Limb (tissue), 2 donors: ENCODE results near the gene SLU7.
A peak's percentile ranks its signal among the peaks of the same experiment; 100 is the strongest.

Source experiments
- DNase-seq, 2 donors: peaks; one replicate each; pipeline ENCODE4 v3.0.0-alpha.2; 2016; ENCODE audit errors: extremely low spot score in 2 of 2

SLU7 gene

DNA sequence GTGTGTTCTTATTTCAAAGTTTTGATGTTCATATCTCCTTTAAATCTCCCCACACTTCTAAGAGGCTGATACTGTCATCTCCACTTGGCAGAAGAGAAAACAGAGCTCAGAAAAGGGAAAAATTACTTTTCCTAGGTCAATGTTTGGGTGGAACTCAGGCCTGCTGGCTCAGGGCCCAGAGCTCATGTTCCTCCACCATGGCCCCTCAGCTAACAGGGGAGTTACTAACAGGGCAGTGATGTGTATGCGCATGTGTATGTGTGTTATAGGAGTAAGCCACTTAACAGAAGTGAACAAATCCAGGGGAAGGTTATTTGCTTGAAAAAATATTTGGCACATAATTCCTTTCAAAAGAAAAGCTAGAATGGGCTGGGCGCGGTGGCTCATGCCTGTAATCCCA, 51.0 kb downstream of the SLU7 start:
- DNase-seq, result no peak

DNA sequence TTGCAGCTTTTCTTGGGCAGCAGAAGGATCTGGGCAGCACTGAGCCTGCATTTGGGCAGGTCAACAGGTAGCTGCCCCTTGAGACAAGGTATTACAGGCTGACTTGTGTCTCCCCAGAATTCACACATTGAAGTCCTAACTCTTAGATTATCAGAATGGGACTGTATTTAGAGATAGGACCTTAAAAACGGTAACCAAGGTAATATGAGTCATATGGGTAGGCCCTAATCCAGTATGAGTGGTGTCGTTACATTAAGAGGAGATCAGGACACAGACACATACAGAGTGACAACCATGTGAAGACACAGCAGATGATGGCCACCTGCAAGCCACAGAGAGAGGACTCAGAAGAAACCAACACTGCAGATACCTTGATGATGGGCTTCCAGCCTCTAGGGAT, 51.6 kb downstream of the SLU7 start:
- no peak for DNase-seq

DNA sequence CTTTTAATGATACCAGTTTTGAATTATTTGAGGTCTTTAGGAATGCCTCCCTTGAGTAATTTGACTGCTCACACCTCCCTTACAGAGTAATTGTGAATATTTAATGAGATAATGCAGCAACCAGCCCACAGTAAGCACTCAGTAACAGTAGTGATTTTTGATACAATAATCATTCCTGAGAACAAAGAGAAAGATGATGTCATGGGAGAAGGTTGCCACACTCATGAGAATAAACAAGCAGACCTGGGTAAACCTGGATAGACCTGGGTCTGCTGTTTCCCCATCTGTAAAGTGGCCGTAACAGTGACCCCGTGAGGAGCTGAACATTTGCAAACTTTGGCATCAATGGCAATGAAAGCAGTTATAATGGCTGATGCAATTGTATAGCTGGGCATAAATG, 52.7 kb downstream of the SLU7 start:
- DNase-seq, result no peak

DNA sequence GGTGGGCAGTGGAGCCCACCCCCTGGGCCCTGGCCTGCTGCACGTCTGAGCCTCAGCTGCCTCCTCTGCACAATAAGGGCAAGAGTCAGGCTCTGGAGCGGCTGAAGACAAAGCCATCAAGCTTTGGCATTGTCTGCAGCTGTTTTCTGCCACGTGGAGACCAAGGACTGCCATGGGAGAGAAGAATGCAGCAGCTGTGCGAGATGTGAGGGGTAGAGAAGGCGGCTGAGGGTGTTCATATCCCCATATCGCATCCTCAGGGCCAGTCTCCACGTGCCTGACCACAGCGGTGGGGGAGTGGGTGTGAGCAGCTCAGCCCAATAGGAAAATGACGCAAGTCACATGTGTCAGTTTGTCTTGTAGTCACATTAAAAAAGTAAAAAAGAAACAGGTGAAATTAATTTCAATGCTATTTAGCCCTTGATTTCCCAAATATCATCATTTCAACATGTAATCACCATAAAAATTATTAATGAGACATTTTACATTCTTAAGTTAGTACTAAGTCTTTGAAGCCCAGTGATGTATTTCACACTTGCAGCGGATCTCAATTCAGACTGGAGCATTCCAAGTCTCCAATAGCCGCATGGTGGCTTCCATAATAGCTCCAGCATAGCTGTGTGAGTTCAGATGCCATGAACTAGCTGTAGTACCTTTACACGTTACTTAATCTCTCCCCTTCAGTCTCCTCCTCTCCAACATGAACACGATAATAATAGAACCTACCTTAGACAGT, 55.1 kb downstream of the SLU7 start:
- peak; percentile 66 to 71 for DNase-seq

DNA sequence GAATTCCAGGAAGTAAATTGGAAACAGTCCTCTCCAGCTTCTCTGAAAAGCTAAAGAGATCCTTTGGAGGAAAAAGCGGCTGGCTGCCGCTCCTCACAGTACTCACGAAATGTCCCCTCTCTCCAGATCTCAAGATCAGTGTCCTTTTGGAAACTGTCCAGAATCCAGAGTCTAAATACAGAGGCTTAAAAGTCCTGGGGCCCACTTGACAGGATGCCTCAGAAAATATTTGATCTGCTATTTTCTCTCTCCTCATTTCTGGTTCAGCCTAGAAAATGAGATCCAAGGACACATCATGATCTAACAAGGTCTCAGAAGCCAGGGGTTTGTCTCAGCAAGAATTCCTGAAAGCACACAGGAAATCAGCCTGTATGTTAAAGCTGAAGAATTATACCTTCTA, 55.7 kb downstream of the SLU7 start:
- peak in 1 of 2 donors; percentile 80 for DNase-seq

DNA sequence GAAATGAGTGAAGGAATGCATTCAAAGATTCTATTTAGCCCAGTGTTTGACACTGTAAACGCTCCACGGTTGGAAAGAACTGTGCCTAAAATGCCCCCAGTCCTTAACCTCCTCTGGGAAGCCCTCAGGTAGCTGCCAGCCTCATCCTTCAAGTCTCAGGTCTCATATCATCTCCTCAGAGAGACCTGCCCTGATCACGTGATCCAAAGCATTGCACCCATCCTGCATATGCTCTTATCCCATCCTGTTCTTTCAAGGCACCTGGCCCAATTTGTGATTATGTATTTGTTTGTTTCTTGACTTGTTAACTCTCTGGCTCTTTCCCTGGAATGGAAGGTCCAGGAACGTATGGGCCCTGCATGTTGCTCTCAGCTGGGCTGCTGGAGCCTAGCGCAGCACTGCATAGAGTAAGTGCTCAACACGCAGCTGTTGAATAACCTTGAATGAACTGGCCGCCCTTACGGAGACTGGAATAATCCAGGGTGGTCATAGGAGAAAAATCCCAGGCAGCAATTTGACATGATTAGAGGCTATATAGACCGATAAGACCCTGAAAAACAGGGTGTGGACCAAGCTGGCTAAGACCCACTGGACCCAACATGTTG, 57.2 kb downstream of the SLU7 start:
- no peak for DNase-seq

DNA sequence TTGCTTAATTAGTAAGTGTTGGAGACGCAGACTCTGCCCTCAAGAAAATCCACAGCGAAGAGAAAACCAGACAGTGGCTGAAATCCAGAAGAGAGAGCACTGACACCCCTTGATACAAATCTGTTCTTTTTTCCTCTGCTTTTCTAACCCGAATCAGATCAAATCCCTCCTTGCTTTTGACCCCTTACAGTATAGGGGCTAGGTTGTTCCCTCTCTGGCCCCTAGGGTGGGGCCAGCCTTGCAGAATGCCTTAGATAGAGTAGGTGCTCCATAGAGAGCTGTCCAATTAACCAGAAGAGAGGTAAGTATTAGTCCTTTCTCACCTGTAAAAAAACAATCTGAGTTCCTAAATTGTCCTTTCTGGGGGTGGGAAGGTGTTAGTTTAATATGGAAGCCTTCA, 58.6 kb downstream of the SLU7 start:
- DNase-seq, result no peak

DNA sequence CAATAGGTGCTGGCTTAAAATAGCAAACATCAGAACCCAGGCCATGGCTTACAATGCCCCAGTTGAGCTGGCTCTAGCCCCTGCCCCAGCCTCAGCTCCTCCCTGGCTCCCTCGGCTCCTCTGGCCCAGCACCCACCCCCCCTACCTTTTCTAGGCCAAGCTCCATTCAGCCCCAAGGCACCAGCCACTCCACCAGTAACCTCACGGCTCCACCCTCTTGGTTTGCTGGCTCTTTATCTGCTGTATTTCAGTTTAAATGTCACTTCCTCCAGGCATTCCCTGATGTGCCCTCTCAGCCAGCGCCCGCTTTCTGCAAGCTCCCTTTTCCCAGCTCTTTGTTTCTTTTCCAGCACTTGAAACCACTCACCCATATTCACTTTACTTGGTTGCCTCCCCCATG, 59.1 kb downstream of the SLU7 start:
- DNase-seq, result no peak

DNA sequence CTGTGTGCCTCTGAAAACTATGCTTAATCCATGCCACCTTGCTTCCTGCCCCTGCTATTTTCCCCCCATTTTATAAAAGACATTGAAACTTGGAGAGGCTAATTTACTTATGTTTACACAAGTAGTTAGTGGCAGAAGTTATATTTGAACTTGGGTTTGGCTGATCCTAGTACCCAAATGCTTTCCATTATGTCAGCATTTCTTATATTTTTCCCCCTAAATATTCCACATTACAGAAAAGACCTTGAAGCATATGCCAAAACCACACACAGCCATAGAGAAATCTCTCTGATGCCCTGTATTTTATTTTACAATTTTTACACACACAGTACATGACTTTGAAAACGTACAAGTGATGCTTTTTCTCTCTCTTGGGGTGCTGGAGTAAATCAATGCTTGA, 59.6 kb downstream of the SLU7 start:
- no peak for DNase-seq

DNA sequence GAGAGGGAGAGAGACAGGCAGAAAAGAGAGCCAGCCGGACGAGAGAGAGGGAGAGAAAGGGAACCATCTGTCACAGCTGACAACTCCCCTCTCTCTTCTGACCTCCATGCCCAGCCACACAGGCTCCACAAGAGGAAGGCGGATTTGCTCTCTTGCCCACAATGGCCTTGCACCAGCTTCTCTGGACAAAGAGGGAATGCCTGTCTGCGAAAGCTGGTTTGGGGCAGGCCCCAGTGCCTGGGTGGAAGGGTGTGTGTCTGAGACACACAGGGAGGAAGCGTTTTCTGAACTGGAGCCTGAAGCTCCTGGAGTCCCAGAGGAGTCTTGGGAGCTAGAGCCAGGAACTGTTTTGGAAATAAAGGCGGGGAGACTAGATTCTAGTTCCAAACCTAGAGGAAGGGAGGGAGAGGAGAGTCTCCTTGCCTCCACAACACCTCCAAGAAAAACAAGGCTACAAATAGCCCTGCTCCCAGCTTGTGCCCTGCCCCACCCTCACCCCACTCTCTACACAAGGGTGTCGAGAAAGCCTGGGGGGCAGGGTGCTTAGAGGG, 60.9 kb downstream of the SLU7 start:
- DNase-seq, result peak in 1 of 2 donors; percentile 53

DNA sequence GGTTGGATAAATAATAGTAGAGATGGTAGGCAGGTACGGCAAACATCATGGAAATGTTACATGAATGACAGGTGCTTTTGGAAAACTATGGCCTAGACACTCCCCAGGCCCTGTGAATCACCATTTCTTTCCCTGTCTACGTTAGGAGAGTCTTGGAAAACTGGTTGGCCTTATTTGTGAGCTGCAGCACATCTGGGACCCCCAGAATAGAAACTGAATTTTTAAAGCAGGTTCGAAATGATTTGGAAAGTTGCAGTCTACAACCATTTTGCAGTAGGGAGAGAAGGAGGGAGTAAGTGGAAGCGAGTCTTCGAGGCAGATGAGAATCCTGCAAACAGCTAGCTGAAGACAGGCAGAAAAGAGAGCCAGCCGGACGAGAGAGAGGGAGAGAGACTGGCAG, 61.5 kb downstream of the SLU7 start:
- DNase-seq, result no peak

DNA sequence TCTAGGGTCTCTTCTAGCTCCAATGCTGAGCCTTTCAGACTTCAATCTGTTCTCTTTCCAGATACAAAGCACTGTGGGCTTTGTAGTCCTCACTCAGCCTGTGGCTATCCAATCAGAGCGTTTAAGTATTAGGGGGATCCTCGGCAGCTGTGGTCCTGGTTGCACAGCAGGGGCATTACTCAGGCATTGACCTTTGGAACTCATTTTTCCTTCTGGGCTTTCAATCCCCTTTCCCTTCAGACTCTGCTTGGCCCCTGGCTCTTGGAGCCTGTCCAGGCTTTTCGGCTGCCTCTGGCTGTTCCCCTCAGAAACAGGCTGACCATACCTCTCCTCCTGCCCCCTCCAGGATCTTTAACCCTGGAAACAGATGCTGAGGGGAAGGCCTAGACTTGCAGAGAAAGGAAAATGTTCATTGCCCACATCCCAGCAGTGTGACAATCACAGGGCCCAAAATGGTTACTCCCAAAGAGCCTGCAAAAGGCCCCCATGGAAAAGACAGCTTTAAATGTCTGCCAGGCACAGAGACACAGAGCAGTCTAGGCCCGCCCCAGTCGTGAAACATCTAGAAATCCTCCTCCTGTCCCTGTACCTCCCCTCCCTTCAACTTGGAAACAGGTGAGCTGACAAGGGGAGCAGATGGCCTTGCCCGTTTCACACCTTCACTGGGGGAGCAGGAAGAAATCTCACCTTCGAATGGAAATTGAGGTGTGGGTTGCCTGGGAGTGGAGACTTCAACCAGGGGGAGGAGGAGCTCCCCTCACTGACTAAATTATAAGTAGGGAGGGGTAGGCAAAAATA, 62.1 kb downstream of the SLU7 start:
- DNase-seq, result no peak

DNA sequence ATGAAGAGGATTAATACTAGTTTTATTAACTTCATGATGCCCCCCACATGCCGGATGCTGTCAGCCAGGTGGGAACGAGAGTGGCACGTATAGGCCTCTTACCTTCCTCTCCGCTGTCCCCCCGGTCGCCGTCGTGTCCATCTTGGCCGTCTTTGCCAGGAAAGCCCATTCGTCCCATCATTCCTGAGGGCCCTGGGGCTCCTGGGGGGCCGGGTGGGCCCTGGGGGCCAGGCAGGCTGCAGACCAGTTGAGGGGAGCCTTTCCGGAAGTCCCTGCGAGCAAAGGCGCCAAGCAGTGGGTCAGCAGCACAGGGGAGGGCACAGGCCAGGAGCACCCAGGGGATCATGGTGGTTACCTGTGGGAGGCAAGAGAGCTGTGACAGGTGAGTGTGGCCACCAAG, 64.2 kb downstream of the SLU7 start:
- DNase-seq, result no peak

DNA sequence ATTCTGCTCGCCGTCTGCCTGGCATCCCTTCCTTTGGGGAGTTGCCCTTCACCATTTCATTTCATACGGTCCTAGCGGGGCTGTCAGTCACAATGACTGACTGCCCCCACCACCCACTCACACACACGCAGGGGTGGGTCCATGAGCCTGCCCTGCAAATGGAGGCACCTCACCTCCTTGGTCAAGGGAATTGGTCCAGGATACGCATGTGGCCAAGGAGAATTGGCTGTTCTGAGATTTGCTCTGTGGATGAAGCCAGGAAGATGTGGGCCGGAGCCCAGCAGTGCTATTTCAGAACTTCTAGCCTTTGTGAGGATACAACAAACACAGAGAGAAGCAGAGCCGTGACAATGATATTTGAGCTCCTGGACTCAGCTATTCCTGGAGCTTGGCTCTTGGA, 65.5 kb downstream of the SLU7 start:
- no peak for DNase-seq

DNA sequence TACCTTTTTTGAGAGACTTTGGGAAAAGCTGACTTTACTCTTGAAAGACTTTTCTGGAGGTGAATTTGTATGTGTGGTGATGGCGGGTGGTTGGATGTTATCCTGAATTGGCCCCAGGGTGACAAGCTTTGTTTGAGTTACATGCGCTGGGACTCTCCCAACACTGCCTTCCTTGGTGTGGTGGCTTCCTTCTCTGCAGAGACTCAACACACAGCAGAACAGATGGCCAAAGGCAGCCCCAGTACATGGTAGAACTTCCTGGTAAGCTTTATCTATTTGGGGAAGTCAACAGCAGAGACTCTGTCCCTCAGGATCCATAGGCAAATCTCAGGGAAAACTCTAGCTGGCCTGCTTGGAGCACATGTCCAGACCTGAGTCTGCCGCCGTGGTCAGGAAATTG, 66.6 kb downstream of the SLU7 start:
- no peak for DNase-seq
